H9 (cell line): ENCODE data around the gene DNAI4. TPM values are rescaled to one million over a fixed set of nuclear protein-coding genes. Genes with fewer than 3 reads are reported as not detected.

Experiments used
- DNase-seq: peaks from one replicate; pipeline ENCODE4 v3.0.0-alpha.2; 2017
- H2AFZ ChIP-seq: one replicate; pipeline ENCODE4 v1.6.1; 2013; ENCODE audit warnings: mild to moderate bottlenecking, low read length, control low read depth, moderate library complexity
- H2AK5ac ChIP-seq: 2 replicates; pipeline ENCODE4 v1.6.1; 2013; ENCODE audit warnings: low read length, control low read depth, mixed read lengths; ENCODE audit not compliant: insufficient read length
- H2BK120ac ChIP-seq: one replicate; pipeline ENCODE4 v1.6.1; 2013; ENCODE audit warnings: low read depth, mild to moderate bottlenecking, low read length, control low read depth, inconsistent platforms; ENCODE audit not compliant: poor library complexity, severe bottlenecking
- H2BK12ac ChIP-seq: 2 replicates; pipeline ENCODE4 v1.6.1; 2013; ENCODE audit warnings: low read length, control low read depth, mixed read lengths, low read depth; ENCODE audit not compliant: insufficient read length
- H2BK15ac ChIP-seq: 2 replicates; pipeline ENCODE4 v1.6.1; 2013; ENCODE audit warnings: low read depth, low read length, control low read depth
- H2BK20ac ChIP-seq: one replicate; pipeline ENCODE4 v1.6.1; 2013; ENCODE audit warnings: low read depth, mild to moderate bottlenecking, low read length, control low read depth, inconsistent platforms; ENCODE audit not compliant: poor library complexity, severe bottlenecking
- H2BK5ac ChIP-seq: 2 replicates; pipeline ENCODE4 v1.6.1; 2013; ENCODE audit warnings: low read length, control low read depth, mixed read lengths; ENCODE audit not compliant: insufficient read length
- H3K14ac ChIP-seq: 2 replicates; pipeline ENCODE4 v1.6.1; 2013; ENCODE audit warnings: low read length, control low read depth; ENCODE audit not compliant: insufficient read depth
- H3K18ac ChIP-seq: 2 replicates; pipeline ENCODE4 v1.6.1; 2013; ENCODE audit warnings: low read depth, mild to moderate bottlenecking, mixed read lengths, low read length, control low read depth; ENCODE audit not compliant: insufficient read length
- H3K23ac ChIP-seq: 2 replicates; pipeline ENCODE4 v1.6.1; 2013; ENCODE audit warnings: low read length, control low read depth, mixed read lengths, low read depth; ENCODE audit not compliant: insufficient read length
- H3K23me2 ChIP-seq: 2 replicates; pipeline ENCODE4 v1.6.1; 2013; ENCODE audit warnings: low read depth, mild to moderate bottlenecking, mixed read lengths, low read length, control low read depth; ENCODE audit not compliant: insufficient read length, poor library complexity, severe bottlenecking
- H3K27ac ChIP-seq: 2 replicates; pipeline ENCODE4 v1.5.1; 2013; ENCODE audit warnings: low read length, control low read depth, mixed read lengths, low read depth; ENCODE audit not compliant: insufficient read length
- H3K27me3 ChIP-seq: 2 replicates; pipeline ENCODE4 v1.6.1; 2013; ENCODE audit warnings: low read length, control low read depth, inconsistent platforms; ENCODE audit not compliant: insufficient read depth
- H3K4ac ChIP-seq: 2 replicates; pipeline ENCODE4 v1.6.1; 2013; ENCODE audit warnings: low read depth, mild to moderate bottlenecking, control low read depth, inconsistent platforms, low read length, moderate library complexity
- H3K4me1 ChIP-seq: 2 replicates; pipeline ENCODE4 v1.6.1; 2013; ENCODE audit warnings: low read length, control low read depth, inconsistent platforms; ENCODE audit not compliant: insufficient read depth
- H3K4me2 ChIP-seq: 2 replicates; pipeline ENCODE4 v1.6.1; 2013; ENCODE audit warnings: low read length, control low read depth, mixed read lengths; ENCODE audit not compliant: insufficient read length, insufficient read depth
- H3K56ac ChIP-seq: 2 replicates; pipeline ENCODE4 v1.6.1; 2013; ENCODE audit warnings: low read depth, mild to moderate bottlenecking, mixed read lengths, low read length, control low read depth; ENCODE audit not compliant: insufficient read length
- H3K79me1 ChIP-seq: 2 replicates; pipeline ENCODE4 v1.6.1; 2013; ENCODE audit warnings: low read depth, mild to moderate bottlenecking, moderate library complexity, low read length, control low read depth, inconsistent platforms; ENCODE audit not compliant: insufficient read depth, poor library complexity, severe bottlenecking
- H3K79me2 ChIP-seq: 2 replicates; pipeline ENCODE4 v1.6.1; 2013; ENCODE audit warnings: low read length, control low read depth, inconsistent platforms; ENCODE audit not compliant: insufficient read depth
- H3K9ac ChIP-seq: 2 replicates; pipeline ENCODE4 v1.6.1; 2013; ENCODE audit warnings: low read length, control low read depth, mixed read lengths; ENCODE audit not compliant: insufficient read length; ENCODE audit errors: extremely low read depth
- H3K9me3 ChIP-seq: one replicate; pipeline ENCODE4 v1.6.1; 2013; ENCODE audit warnings: low read depth, low read length, inconsistent platforms; ENCODE audit not compliant: control insufficient read depth
- H3T11ph ChIP-seq: one replicate; pipeline ENCODE4 v1.6.1; 2013; ENCODE audit warnings: mild to moderate bottlenecking, low read length, control low read depth, inconsistent platforms
- H4K20me1 ChIP-seq: one replicate; pipeline ENCODE4 v1.6.1; 2013; ENCODE audit not compliant: control insufficient read depth, insufficient read length, insufficient read depth
- H4K5ac ChIP-seq: 2 replicates; pipeline ENCODE4 v1.6.1; 2013; ENCODE audit warnings: low read depth, mild to moderate bottlenecking, mixed read lengths, low read length, control low read depth; ENCODE audit not compliant: insufficient read length
- H4K8ac ChIP-seq: replicated peaks from 2 replicates; pipeline ENCODE4 v1.6.1; 2013; ENCODE audit warnings: low read length, control low read depth, mixed read lengths, low read depth; ENCODE audit not compliant: insufficient read length
- H4K91ac ChIP-seq: 2 replicates; pipeline ENCODE4 v1.6.1; 2013; ENCODE audit warnings: low read depth, mild to moderate bottlenecking, moderate library complexity, mixed read lengths, low read length, control low read depth; ENCODE audit not compliant: insufficient read length
- H3K27ac Mint-ChIP-seq, 3 experiments: 2 replicates in 2 of 3; 3 replicates in 1 of 3; pipeline ENCODE4 v1.8.0; 2020 to 2021; ENCODE audit warnings: mixed read lengths in 3 of 3, mild to moderate bottlenecking in 1 of 3, moderate library complexity in 1 of 3
- H3K27me3 Mint-ChIP-seq: 2 replicates; pipeline ENCODE4 v1.8.0; 2021; ENCODE audit warnings: low read depth, mild to moderate bottlenecking, moderate library complexity, mixed read lengths
- H3K36me3 Mint-ChIP-seq, 3 experiments: 2 replicates in 2 of 3; 3 replicates in 1 of 3; pipeline ENCODE4 v1.8.0; 2020 to 2021; ENCODE audit warnings: low read depth in 3 of 3, mixed read lengths in 3 of 3; ENCODE audit not compliant: insufficient read depth in 1 of 3
- H3K4me1 Mint-ChIP-seq, 2 experiments: 2 replicates each; pipeline ENCODE4 v1.8.0; 2020; ENCODE audit warnings: mixed read lengths in 2 of 2
- H3K4me3 Mint-ChIP-seq, 2 experiments: 2 replicates in 1 of 2; 3 replicates in 1 of 2; pipeline ENCODE4 v1.8.0; 2020 to 2021; ENCODE audit warnings: mild to moderate bottlenecking in 2 of 2, mixed read lengths in 2 of 2, moderate library complexity in 1 of 2
- H3K9me3 Mint-ChIP-seq, 2 experiments: 2 replicates in 1 of 2; 3 replicates in 1 of 2; pipeline ENCODE4 v1.8.0; 2020; ENCODE audit warnings: mild to moderate bottlenecking in 2 of 2, mixed read lengths in 2 of 2, moderate library complexity in 1 of 2
- WGBS: extraction: QIAGEN DNeasy Blood & Tissue Kit; methylation state at CpG from one replicate; pipeline ENCODE4 v1.1.7; 2013; ENCODE audit warnings: missing lambda C conversion rate, low lambda C conversion rate, mixed read lengths; ENCODE audit not compliant: insufficient read length; ENCODE audit errors: extremely low coverage; 5-methylcytosine and 5-hydroxymethylcytosine counted together
- total RNA-seq: library from RNA; stranded (reverse); gene quantifications from 2 replicates; pipeline ENCODE4 v1.2.1, GENCODE V29; 2021
- TF ChIP-seq, protein P1 (sequence below): fragments of 200-600 bp; sonication (generic); conservative IDR thresholded peaks from 3 replicates; pipeline ENCODE4 v1.8.0; 2021; ENCODE audit warnings: antibody characterized with exemption, mild to moderate bottlenecking

Gene DNAI4
- total RNA-seq, 1 experiment from 2014 or later, result 1.4 TPM

GRCh38 chr1:66889030-66889429, 35.6 kb downstream of the DNAI4 start:
- Histone ChIP-seq H2BK120ac (no peak overlapping the region), H3K9ac (no peak overlapping the region), H3K9me3 (no peaks in the 10 kb centered on the region), H2BK20ac (no peak overlapping the region), H3T11ph (no peak overlapping the region), H3K23me2 (no peaks in the 10 kb centered on the region), H3K4me1 (no peaks in the 10 kb centered on the region), H3K18ac (no peak overlapping the region), H4K8ac (no peak overlapping the region), H4K91ac (no peak overlapping the region), H2BK12ac (no peak overlapping the region), H3K14ac (no peak overlapping the region), H2AK5ac (no peak overlapping the region), H3K23ac (no peak overlapping the region), H3K27ac (no peak overlapping the region), H3K56ac (no peak overlapping the region), H4K5ac (no peak overlapping the region), H3K4me2 (no peak overlapping the region), H3K4ac (no peak overlapping the region), H2AFZ (no peak overlapping the region), H2BK15ac (no peak overlapping the region), H3K27me3 (no peaks in the 10 kb centered on the region), H2BK5ac (no peak overlapping the region), H3K79me2 (no peaks in the 10 kb centered on the region), H4K20me1 (no peaks in the 10 kb centered on the region), H3K79me1 (no peaks in the 10 kb centered on the region)
- Mint-ChIP-seq H3K4me3 (no peak overlapping the region), H3K27ac (no peak overlapping the region), H3K4me1 (no peaks in the 10 kb centered on the region), H3K36me3 (no peaks in the 10 kb centered on the region), H3K9me3 (no peaks in the 10 kb centered on the region), H3K27me3 (no peaks in the 10 kb centered on the region)
- DNase-seq, result no peak
- TF ChIP-seq, protein P1, sequence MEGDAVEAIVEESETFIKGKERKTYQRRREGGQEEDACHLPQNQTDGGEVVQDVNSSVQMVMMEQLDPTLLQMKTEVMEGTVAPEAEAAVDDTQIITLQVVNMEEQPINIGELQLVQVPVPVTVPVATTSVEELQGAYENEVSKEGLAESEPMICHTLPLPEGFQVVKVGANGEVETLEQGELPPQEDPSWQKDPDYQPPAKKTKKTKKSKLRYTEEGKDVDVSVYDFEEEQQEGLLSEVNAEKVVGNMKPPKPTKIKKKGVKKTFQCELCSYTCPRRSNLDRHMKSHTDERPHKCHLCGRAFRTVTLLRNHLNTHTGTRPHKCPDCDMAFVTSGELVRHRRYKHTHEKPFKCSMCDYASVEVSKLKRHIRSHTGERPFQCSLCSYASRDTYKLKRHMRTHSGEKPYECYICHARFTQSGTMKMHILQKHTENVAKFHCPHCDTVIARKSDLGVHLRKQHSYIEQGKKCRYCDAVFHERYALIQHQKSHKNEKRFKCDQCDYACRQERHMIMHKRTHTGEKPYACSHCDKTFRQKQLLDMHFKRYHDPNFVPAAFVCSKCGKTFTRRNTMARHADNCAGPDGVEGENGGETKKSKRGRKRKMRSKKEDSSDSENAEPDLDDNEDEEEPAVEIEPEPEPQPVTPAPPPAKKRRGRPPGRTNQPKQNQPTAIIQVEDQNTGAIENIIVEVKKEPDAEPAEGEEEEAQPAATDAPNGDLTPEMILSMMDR, result no peak
- no CpG with 5 or more reads among the region's 1 CpG for WGBS
